Panc1 (cell line): Measurements from ENCODE around the gene ZDHHC9. TPM values are rescaled to one million over a fixed set of nuclear protein-coding genes. Genes with fewer than 3 reads are reported as not detected.

Source experiments
- ATAC-seq: fragments of 200-7000 bp; cut with Tn5 transposase; 2 replicates; pipeline ENCODE4 v1.9.1; 2020; ENCODE audit warnings: mild to moderate bottlenecking, moderate library complexity
- BruUV-seq: library from RNA; stranded (reverse); fragments of 400-500 nt; replicated peaks from 2 replicates; lab custom pipeline; 2021; lab: Mats Ljungman, UMichigan
- CTCF ChIA-PET: fragments of 300-600 bp; sonication (Branson Sonifier 250); formaldehyde crosslinking; loops from one replicate; lab custom pipeline; 2022; ENCODE audit warnings: antibody characterized with exemption; lab: Charles Lee
- POLR2A ChIA-PET: fragments of 300-600 bp; sonication (Branson Sonifier 250); formaldehyde crosslinking; loops from one replicate; lab custom pipeline; 2022; ENCODE audit warnings: antibody characterized with exemption; lab: Charles Lee
- DNase-seq: peaks from one replicate; pipeline ENCODE4 v3.0.0-alpha.2; 2010; ENCODE audit warnings: low read depth, low spot score
- H3K27ac ChIP-seq: 2 replicates; pipeline ENCODE4 v1.5.1; 2011; ENCODE audit warnings: mild to moderate bottlenecking, low read length, inconsistent platforms
- H3K27me3 ChIP-seq: fragments of 200-500 bp; sonication (Bioruptor generic); 2 replicates; pipeline ENCODE4 v1.6.0; 2014; ENCODE audit warnings: low read length, inconsistent platforms; ENCODE audit not compliant: control insufficient read depth, insufficient read depth
- H3K36me3 ChIP-seq: fragments of 200-500 bp; sonication (Bioruptor generic); 2 replicates; pipeline ENCODE4 v1.5.1; 2014; ENCODE audit warnings: inconsistent platforms, mild to moderate bottlenecking, low read length, moderate library complexity; ENCODE audit not compliant: control insufficient read depth, insufficient read depth
- H3K4me1 ChIP-seq: 2 replicates; pipeline ENCODE4 v1.5.1; 2011; ENCODE audit warnings: inconsistent platforms, mild to moderate bottlenecking, low read length, moderate library complexity; ENCODE audit not compliant: control insufficient read depth, insufficient read depth
- H3K4me3 ChIP-seq, 2 experiments: 2 replicates each; pipeline ENCODE4 v1.5.1; 2011 to 2012; ENCODE audit warnings: low read depth in 2 of 2, low read length in 2 of 2, mild to moderate bottlenecking in 2 of 2, inconsistent platforms in 1 of 2, moderate library complexity in 1 of 2
- H3K9me3 ChIP-seq: fragments of 200-500 bp; sonication (Bioruptor generic); 2 replicates; pipeline ENCODE4 v1.5.1; 2014; ENCODE audit warnings: low read depth, mild to moderate bottlenecking, inconsistent platforms, low read length, moderate library complexity; ENCODE audit not compliant: control insufficient read depth, insufficient read depth
- CTCF ChIP-seq: fragments of 450-650 bp; IDR thresholded peaks from 2 replicates; pipeline ENCODE4 v1.5.1; 2017; ENCODE audit warnings: mild to moderate bottlenecking
- POLR2AphosphoS5 ChIP-seq: IDR thresholded peaks from 2 replicates; pipeline ENCODE4 v1.6.1; 2012; ENCODE audit warnings: mild to moderate bottlenecking, low read depth, low read length, moderate library complexity
- SIN3A ChIP-seq: IDR thresholded peaks from 2 replicates; pipeline ENCODE4 v1.6.1; 2012; ENCODE audit warnings: low read depth, mild to moderate bottlenecking, low read length, moderate library complexity, borderline replicate concordance; ENCODE audit not compliant: insufficient read depth
- TCF7L2 ChIP-seq: IDR thresholded peaks from 2 replicates; pipeline ENCODE4 v1.6.1; 2011; ENCODE audit warnings: mild to moderate bottlenecking, low read depth, low read length, inconsistent platforms
- in situ Hi-C: cut with HindIII; loops from 2 replicates; pipeline ENCODE4 v1.10.0; 2016; ENCODE audit warnings: low sequenced_read_pairs, low pct_unique_long_range_greater_than_20kb
- intact Hi-C: fragments of 100-400 bp; cut with micrococcal nuclease; formaldehyde crosslinking; loops from one replicate; pipeline ENCODE4 v1.10.0; 2022; ENCODE audit not compliant: unreplicated experiment
- total RNA-seq: library from RNA; stranded (reverse); gene quantifications from one replicate; pipeline ENCODE4 v1.2.1, GENCODE V29; 2021; ENCODE audit not compliant: unreplicated experiment
- TF ChIP-seq, protein P1 (sequence below), 2 experiments: IDR thresholded peaks; 2 replicates each; pipeline ENCODE4 v1.6.1; 2011 to 2012; ENCODE audit warnings: low read depth in 2 of 2, control low read depth in 1 of 2, low read length in 1 of 2, mild to moderate bottlenecking in 1 of 2, moderate library complexity in 1 of 2; ENCODE audit not compliant: insufficient read depth in 1 of 2

ZDHHC9 gene
- total RNA-seq, 1 experiment from 2014 or later = 57.2 TPM

- intact Hi-C loops = no loop called here
- DNase-seq (no peak), ATAC-seq (no peak)
- Histone ChIP-seq H3K9me3 (no peaks in the 10 kb centered on the region), H3K4me3 (no peak overlapping the region), H3K27ac (no peak overlapping the region), H3K4me1 (no peaks in the 10 kb centered on the region), H3K27me3 (no peaks in the 10 kb centered on the region), H3K36me3 (no peaks in the 10 kb centered on the region)
- ChIA-PET CTCF (no interaction called here), POLR2A (no interaction called here)
- BruUV-seq = no TSS peak
- in situ Hi-C loops = no loop called here
- no peak for TF ChIP-seq TCF7L2
- TF ChIP-seq POLR2AphosphoS5 = no peak
- no peak for TF ChIP-seq CTCF
- TF ChIP-seq, protein P1, sequence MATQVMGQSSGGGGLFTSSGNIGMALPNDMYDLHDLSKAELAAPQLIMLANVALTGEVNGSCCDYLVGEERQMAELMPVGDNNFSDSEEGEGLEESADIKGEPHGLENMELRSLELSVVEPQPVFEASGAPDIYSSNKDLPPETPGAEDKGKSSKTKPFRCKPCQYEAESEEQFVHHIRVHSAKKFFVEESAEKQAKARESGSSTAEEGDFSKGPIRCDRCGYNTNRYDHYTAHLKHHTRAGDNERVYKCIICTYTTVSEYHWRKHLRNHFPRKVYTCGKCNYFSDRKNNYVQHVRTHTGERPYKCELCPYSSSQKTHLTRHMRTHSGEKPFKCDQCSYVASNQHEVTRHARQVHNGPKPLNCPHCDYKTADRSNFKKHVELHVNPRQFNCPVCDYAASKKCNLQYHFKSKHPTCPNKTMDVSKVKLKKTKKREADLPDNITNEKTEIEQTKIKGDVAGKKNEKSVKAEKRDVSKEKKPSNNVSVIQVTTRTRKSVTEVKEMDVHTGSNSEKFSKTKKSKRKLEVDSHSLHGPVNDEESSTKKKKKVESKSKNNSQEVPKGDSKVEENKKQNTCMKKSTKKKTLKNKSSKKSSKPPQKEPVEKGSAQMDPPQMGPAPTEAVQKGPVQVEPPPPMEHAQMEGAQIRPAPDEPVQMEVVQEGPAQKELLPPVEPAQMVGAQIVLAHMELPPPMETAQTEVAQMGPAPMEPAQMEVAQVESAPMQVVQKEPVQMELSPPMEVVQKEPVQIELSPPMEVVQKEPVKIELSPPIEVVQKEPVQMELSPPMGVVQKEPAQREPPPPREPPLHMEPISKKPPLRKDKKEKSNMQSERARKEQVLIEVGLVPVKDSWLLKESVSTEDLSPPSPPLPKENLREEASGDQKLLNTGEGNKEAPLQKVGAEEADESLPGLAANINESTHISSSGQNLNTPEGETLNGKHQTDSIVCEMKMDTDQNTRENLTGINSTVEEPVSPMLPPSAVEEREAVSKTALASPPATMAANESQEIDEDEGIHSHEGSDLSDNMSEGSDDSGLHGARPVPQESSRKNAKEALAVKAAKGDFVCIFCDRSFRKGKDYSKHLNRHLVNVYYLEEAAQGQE (IDR thresholded peaks at IDR 0.05; ENCODE audit: insufficient read depth in 1 of 2, low read depth in 2 of 2, low read length in 1 of 2) = no peak
- no peak for TF ChIP-seq SIN3A
These were observed 64.5 kb downstream of the ZDHHC9 start for GRCh38 chrX:129779086-129779672.

GRCh38 chrX:129777218-129778030, 66.3 kb downstream of the ZDHHC9 start:
- CTCF ChIA-PET = no interaction called here
- H3K27me3 ChIP-seq = no peaks in the 10 kb centered on the region

More at GRCh38 chrX:129777218-129778030, 66.3 kb downstream of the ZDHHC9 start:
- ATAC-seq = no peak
- Histone ChIP-seq H3K4me1 (no peaks in the 10 kb centered on the region), H3K9me3 (no peaks in the 10 kb centered on the region), H3K27ac (no peak overlapping the region), H3K4me3 (no peak overlapping the region), H3K36me3 (no peaks in the 10 kb centered on the region)
- POLR2A ChIA-PET = no interaction called here
- DNase-seq = no peak
- in situ Hi-C loops (no loop called here), intact Hi-C loops (no loop called here)
- no peak for TF ChIP-seq CTCF
- no TSS peak for BruUV-seq
